Neural crest cell (in vitro differentiated cells): ENCODE results near the gene SKOR1. TPM values are rescaled to one million over a fixed set of nuclear protein-coding genes. Genes with fewer than 3 reads are reported as not detected.

ENCODE experiments used
- DNase-seq: peaks from one replicate; pipeline ENCODE4 v3.0.0; 2021; ENCODE audit warnings: low read depth, mixed read lengths, low spot score
- H3K27ac Mint-ChIP-seq: one replicate; pipeline ENCODE4 v1.8.0; 2021; ENCODE audit warnings: mild to moderate bottlenecking, mixed read lengths; ENCODE audit not compliant: unreplicated experiment
- H3K27me3 Mint-ChIP-seq: 2 replicates; pipeline ENCODE4 v1.8.0; 2021; ENCODE audit warnings: low read depth, mild to moderate bottlenecking, mixed read lengths
- H3K36me3 Mint-ChIP-seq: 2 replicates; pipeline ENCODE4 v1.8.0; 2021; ENCODE audit warnings: low read depth, mild to moderate bottlenecking, mixed read lengths
- H3K4me1 Mint-ChIP-seq: 2 replicates; pipeline ENCODE4 v1.8.0; 2021; ENCODE audit warnings: mixed read lengths
- H3K4me3 Mint-ChIP-seq: one replicate; pipeline ENCODE4 v1.8.0; 2021; ENCODE audit warnings: mild to moderate bottlenecking, mixed read lengths
- H3K9me3 Mint-ChIP-seq: 2 replicates; pipeline ENCODE4 v1.8.0; 2021; ENCODE audit warnings: mixed read lengths
- total RNA-seq: library from RNA; stranded (reverse); gene quantifications from 2 replicates; pipeline ENCODE4 v1.2.1, GENCODE V29; 2021
- TF ChIP-seq, protein P1 (sequence below): fragments of 200-600 bp; sonication (generic); conservative IDR thresholded peaks from 2 replicates; pipeline ENCODE4 v1.5.0; 2021; ENCODE audit warnings: antibody characterized with exemption, mild to moderate bottlenecking

The SKOR1 gene
- total RNA-seq, 1 donor from 2014 or later, result 0.49 TPM

GRCh38 chr15:67815036-67815592 lies 10.2 kb upstream of the SKOR1 start:
- DNase-seq, result no peak
- H3K36me3 Mint-ChIP-seq, result peaks cover 4% of the 10 kb centered on the region
- no peaks in the 10 kb centered on the region for H3K9me3 Mint-ChIP-seq
- no peak overlapping the region for H3K27ac Mint-ChIP-seq
- H3K27me3 Mint-ChIP-seq, result peaks cover 41% of the 10 kb centered on the region
- H3K4me1 Mint-ChIP-seq, result peaks cover 8% of the 10 kb centered on the region
- H3K4me3 Mint-ChIP-seq, result no peak overlapping the region
- TF ChIP-seq, protein P1, sequence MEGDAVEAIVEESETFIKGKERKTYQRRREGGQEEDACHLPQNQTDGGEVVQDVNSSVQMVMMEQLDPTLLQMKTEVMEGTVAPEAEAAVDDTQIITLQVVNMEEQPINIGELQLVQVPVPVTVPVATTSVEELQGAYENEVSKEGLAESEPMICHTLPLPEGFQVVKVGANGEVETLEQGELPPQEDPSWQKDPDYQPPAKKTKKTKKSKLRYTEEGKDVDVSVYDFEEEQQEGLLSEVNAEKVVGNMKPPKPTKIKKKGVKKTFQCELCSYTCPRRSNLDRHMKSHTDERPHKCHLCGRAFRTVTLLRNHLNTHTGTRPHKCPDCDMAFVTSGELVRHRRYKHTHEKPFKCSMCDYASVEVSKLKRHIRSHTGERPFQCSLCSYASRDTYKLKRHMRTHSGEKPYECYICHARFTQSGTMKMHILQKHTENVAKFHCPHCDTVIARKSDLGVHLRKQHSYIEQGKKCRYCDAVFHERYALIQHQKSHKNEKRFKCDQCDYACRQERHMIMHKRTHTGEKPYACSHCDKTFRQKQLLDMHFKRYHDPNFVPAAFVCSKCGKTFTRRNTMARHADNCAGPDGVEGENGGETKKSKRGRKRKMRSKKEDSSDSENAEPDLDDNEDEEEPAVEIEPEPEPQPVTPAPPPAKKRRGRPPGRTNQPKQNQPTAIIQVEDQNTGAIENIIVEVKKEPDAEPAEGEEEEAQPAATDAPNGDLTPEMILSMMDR, result no peak

- TF ChIP-seq, protein P1, result no peak
- no peak overlapping the region for H3K27ac Mint-ChIP-seq
- H3K27me3 Mint-ChIP-seq, result peaks cover 56% of the 10 kb centered on the region
- H3K4me1 Mint-ChIP-seq, result peaks cover 13% of the 10 kb centered on the region
- DNase-seq, result no peak
- H3K36me3 Mint-ChIP-seq, result peaks cover 4% of the 10 kb centered on the region
- H3K4me3 Mint-ChIP-seq, result no peak overlapping the region
- no peaks in the 10 kb centered on the region for H3K9me3 Mint-ChIP-seq
These were observed 8.6 kb upstream of the SKOR1 start for GRCh38 chr15:67816668-67817067.

- Mint-ChIP-seq H3K27me3 (peaks cover 65% of the 10 kb centered on the region), H3K4me3 (no peak overlapping the region), H3K27ac (no peak overlapping the region), H3K4me1 (peaks cover 14% of the 10 kb centered on the region), H3K9me3 (no peaks in the 10 kb centered on the region), H3K36me3 (peaks cover 4% of the 10 kb centered on the region)
- TF ChIP-seq, protein P1, result no peak
- no peak for DNase-seq
These were observed 6.8 kb upstream of the SKOR1 start for GRCh38 chr15:67818464-67818863.

DNA sequence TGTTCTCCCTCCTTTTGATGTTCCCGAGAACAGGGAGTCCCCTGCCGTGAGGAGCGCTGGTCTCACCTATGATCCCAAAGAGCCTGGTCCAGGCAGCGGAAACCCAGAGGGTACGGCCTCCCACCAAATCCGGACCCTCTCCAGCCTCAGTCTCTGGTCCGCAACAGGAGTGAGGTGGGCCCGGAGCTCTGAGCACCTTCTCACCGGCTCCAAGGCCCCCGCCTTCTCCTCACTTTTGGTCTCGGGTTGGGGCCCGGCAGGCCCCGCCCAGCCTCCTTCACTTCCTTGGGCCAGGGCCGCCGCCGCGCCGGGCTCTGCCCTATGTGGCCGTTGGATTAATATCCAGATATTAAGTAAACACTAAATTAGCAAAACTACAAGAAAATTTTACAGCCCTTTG lies 5.7 kb upstream of the SKOR1 start:
- Mint-ChIP-seq H3K4me3 (no peak overlapping the region), H3K4me1 (peaks cover 21% of the 10 kb centered on the region), H3K27me3 (peaks cover 77% of the 10 kb centered on the region), H3K36me3 (peaks cover 4% of the 10 kb centered on the region), H3K9me3 (no peaks in the 10 kb centered on the region), H3K27ac (no peak overlapping the region)
- TF ChIP-seq, protein P1, result no peak
- no peak for DNase-seq

- H3K4me3 Mint-ChIP-seq, result no peak overlapping the region
- peaks cover 21% of the 10 kb centered on the region for H3K4me1 Mint-ChIP-seq
- TF ChIP-seq, protein P1, result no peak
- peaks cover 4% of the 10 kb centered on the region for H3K36me3 Mint-ChIP-seq
- H3K27ac Mint-ChIP-seq, result no peak overlapping the region
- no peak for DNase-seq
- H3K27me3 Mint-ChIP-seq, result peaks cover 84% of the 10 kb centered on the region
- no peaks in the 10 kb centered on the region for H3K9me3 Mint-ChIP-seq
These were observed 5.0 kb upstream of the SKOR1 start for GRCh38 chr15:67820122-67820991.
